K562 (cell line): Measurements from ENCODE around the gene SETD3. TPM values are rescaled to one million over a fixed set of nuclear protein-coding genes. Genes with fewer than 3 reads are reported as not detected.

Source experiments
- ATAC-seq: fragments of 200-7000 bp; cut with Tn5 transposase; 3 replicates; pipeline ENCODE4 v1.9.1; 2020; ENCODE audit warnings: moderate library complexity
- BruUV-seq: library from RNA; stranded (reverse); fragments of 400-500 nt; replicated peaks from 2 replicates; lab custom pipeline; 2021; lab: Mats Ljungman, UMichigan
- CTCF ChIA-PET: fragments of 300-600 bp; formaldehyde crosslinking; extraction: SDS; loops from one replicate; lab custom pipeline; 2021; ENCODE audit warnings: low intra/inter-chr PET ratio; lab: Yijun Ruan, JAX
- POLR2A ChIA-PET: fragments of 300-600, 350-650 bp; sonication (Branson Sonifier 250); formaldehyde crosslinking; extraction: SDS; loops from one replicate; lab custom pipeline; 2021; ENCODE audit warnings: antibody characterized with exemption, inconsistent platforms; lab: Yijun Ruan, JAX
- DNase-seq, 4 experiments: peaks; one replicate each; pipeline versions ENCODE4 v3.0.0 to v3.0.0-alpha.2; 2011 to 2018; ENCODE audit warnings: low spot score in 3 of 4, mixed read lengths in 3 of 4; ENCODE audit errors: extremely low read depth in 1 of 4
- FAIRE-seq: peaks from 2 replicates; lab custom pipeline; 2011; peaks lifted over from hg19 to GRCh38; lab: Jason Lieb, UNC
- H2AFZ ChIP-seq: 2 replicates; pipeline ENCODE4 v1.6.0; 2011; ENCODE audit warnings: low read depth, low read length, control low read depth, inconsistent platforms
- H3K27ac ChIP-seq: fragments of 200-600 bp; 3 replicates; pipeline ENCODE4 v1.8.0; 2011; ENCODE audit warnings: low read depth, mild to moderate bottlenecking, control low read depth, inconsistent platforms, low read length, moderate library complexity, mixed read lengths; ENCODE audit errors: extremely low read depth
- H3K27me3 ChIP-seq, 2 experiments: fragments of 300-600 bp in 1 of 2; 2 replicates in 1 of 2; 3 replicates in 1 of 2; pipeline versions ENCODE4 v1.6.0 to v1.8.0; 2011; ENCODE audit warnings: inconsistent platforms in 2 of 2, low read length in 2 of 2, mild to moderate bottlenecking in 1 of 2, mixed read lengths in 1 of 2, moderate library complexity in 1 of 2; ENCODE audit not compliant: control insufficient read depth in 2 of 2, insufficient read depth in 2 of 2
- H3K36me3 ChIP-seq: fragments of 300-600 bp; 3 replicates; pipeline ENCODE4 v1.8.0; 2011; ENCODE audit warnings: mild to moderate bottlenecking, low read length, inconsistent platforms; ENCODE audit not compliant: control insufficient read depth, insufficient read depth
- H3K4me1 ChIP-seq, 2 experiments: fragments of 200-600 bp in 1 of 2; replicated peaks in 1 of 2; 2 replicates in 1 of 2; 3 replicates in 1 of 2; pipeline versions ENCODE4 v1.5.1 to v1.8.0; 2011; ENCODE audit warnings: inconsistent platforms in 2 of 2, low read length in 2 of 2, mild to moderate bottlenecking in 1 of 2, mixed read lengths in 1 of 2, moderate library complexity in 1 of 2; ENCODE audit not compliant: control insufficient read depth in 2 of 2, insufficient read depth in 2 of 2
- H3K4me2 ChIP-seq: 2 replicates; pipeline ENCODE4 v1.6.1; 2011; ENCODE audit warnings: low read length, control low read depth, inconsistent platforms, mixed read lengths; ENCODE audit not compliant: insufficient read depth
- H3K4me3 ChIP-seq: fragments of 200-600 bp; sonication (generic), shearing (Covaris generic); 2 replicates; pipeline ENCODE4 v1.5.1; 2016; ENCODE audit warnings: control low read depth, inconsistent platforms
- H3K79me2 ChIP-seq: fragments of 200-600 bp; 3 replicates; pipeline ENCODE4 v1.8.0; 2011; ENCODE audit warnings: low read length, inconsistent platforms; ENCODE audit not compliant: control insufficient read depth, insufficient read depth
- H3K9ac ChIP-seq, 2 experiments: 2 replicates each; pipeline versions ENCODE4 v1.6.0 to v1.6.1; 2011; ENCODE audit warnings: low read depth in 2 of 2, low read length in 2 of 2, control low read depth in 1 of 2, inconsistent platforms in 1 of 2, mild to moderate bottlenecking in 1 of 2, mixed read lengths in 1 of 2; ENCODE audit not compliant: insufficient read depth in 1 of 2
- H3K9me1 ChIP-seq: one replicate; pipeline ENCODE4 v1.6.0; 2011; ENCODE audit warnings: inconsistent platforms, mild to moderate bottlenecking, low read length, moderate library complexity; ENCODE audit not compliant: control insufficient read depth, insufficient read depth
- H3K9me3 ChIP-seq: replicated peaks from 2 replicates; pipeline ENCODE4 v1.5.1; 2011; ENCODE audit warnings: low read depth, low read length, inconsistent platforms; ENCODE audit not compliant: control insufficient read depth, insufficient read depth
- H4K20me1 ChIP-seq: replicated peaks from 2 replicates; pipeline ENCODE4 v1.6.1; 2011; ENCODE audit warnings: low read length, inconsistent platforms, mixed read lengths; ENCODE audit not compliant: control insufficient read depth, insufficient read depth
- CREB3L1 ChIP-seq: fragments of 450-650 bp; IDR thresholded peaks from 2 replicates; pipeline ENCODE4 v1.6.1; 2014; ENCODE audit warnings: low read depth, mild to moderate bottlenecking, moderate library complexity, borderline replicate concordance
- ELF2 ChIP-seq: fragments of 250-450 bp; sonication (Bioruptor Pico); IDR thresholded peaks from 2 replicates; pipeline ENCODE4 v1.5.0; 2021; ENCODE audit warnings: mild to moderate bottlenecking
- MAZ ChIP-seq, 2 experiments: fragments of 450-650 bp in 1 of 2; sonication (generic) in 1 of 2; formaldehyde crosslinking; IDR thresholded peaks in 1 of 2; conservative IDR thresholded peaks in 1 of 2; 2 replicates each; pipeline versions ENCODE4 v1.4.0 to v1.5.0; 2020; ENCODE audit warnings: mild to moderate bottlenecking in 1 of 2, missing genetic modification reagents in 1 of 2
- POLR2G ChIP-seq: fragments of 200-400 bp; formaldehyde crosslinking; IDR thresholded peaks from 2 replicates; pipeline ENCODE4 v1.6.1; 2017; ENCODE audit warnings: low read depth, mild to moderate bottlenecking, antibody characterized with exemption, low read length, moderate library complexity
- SIN3B ChIP-seq: fragments of 450-650 bp; IDR thresholded peaks from 2 replicates; pipeline ENCODE4 v1.6.1; 2017; ENCODE audit warnings: low read depth, mild to moderate bottlenecking, moderate library complexity
- WGBS: fragments of 100-300 bp; shearing (Covaris generic); methylation state at CpG from one replicate; pipeline ENCODE4 v1.1.6; 2016; ENCODE audit warnings: low coverage, mixed read lengths; ENCODE audit not compliant: insufficient coverage; ENCODE audit errors: missing lambda C conversion rate; 5-methylcytosine and 5-hydroxymethylcytosine counted together
- in situ Hi-C: fragments of 300-500 bp; cut with MboI; formaldehyde crosslinking; loops from 4 replicates; pipeline ENCODE4 v1.15.0; 2018; ENCODE audit warnings: inconsistent platforms, mixed read lengths
- intact Hi-C: fragments of 100-400 bp; cut with micrococcal nuclease; formaldehyde crosslinking; loops from 2 replicates; pipeline ENCODE4 v1.14.2; 2022
- polyA plus RNA-seq, 8 experiments: library from polyadenylated mRNA; depleted of rRNA in 4 of 8; stranded (reverse) in 5 of 8; unstranded in 3 of 8; fragments of >200 nt; fragmentation: Nextera tagmentation in 2 of 8; fragmentation: Illumina TruSeq in 1 of 8; extraction: Ambion mirVana in 2 of 8; extraction: Trizol in 1 of 8; gene quantifications; 2 replicates each; pipeline versions ENCODE4 v1.2.1 to v1.2.3, GENCODE V29; 2011 to 2014; ENCODE audit warnings: inconsistent platforms in 1 of 8, missing spikeins in 1 of 8
- total RNA-seq, 7 experiments: library from RNA; depleted of rRNA in 6 of 7; stranded (reverse); fragments of >200 nt in 6 of 7; fragmentation: Illumina TruSeq in 2 of 7; extraction: Trizol in 2 of 7; gene quantifications; 2 replicates each; pipeline versions ENCODE4 v1.2.1 to v1.2.3, GENCODE V29; 2011 to 2021; ENCODE audit warnings: low replicate concordance in 1 of 7

SETD3 gene
- total and polyA plus RNA-seq, 9 of the 15 experiments (the other 6 are each of a cell fraction or from before 2014, with no cell fraction given): 8.5 to 35.9 (median 26.5) TPM

- no TSS peak for BruUV-seq
- ATAC-seq (peak; percentile 15), FAIRE-seq (no peak), DNase-seq (no peak)
- in situ Hi-C loops: no loop called here
- 0 out of 2 replicates have a peak, but pooled peaks cover 6% of the 10 kb centered on the region for H4K20me1 ChIP-seq
- no peak overlapping the region for H2AFZ ChIP-seq
- H3K4me2 ChIP-seq: no peak overlapping the region
- H3K27me3 ChIP-seq: no peaks in the 10 kb centered on the region
- peaks cover 6% of the 10 kb centered on the region; the same call in 1 of the 3 replicates for H3K36me3 ChIP-seq
- H3K79me2 ChIP-seq: no peaks in the 10 kb centered on the region
- CTCF ChIA-PET: interaction anchor here (0.8 to 3.1 kb wide), 3 partner anchors 111 to 429 kb away, joined by 3 to 22 read pairs (median 13); no protein-coding TSS in a partner anchor
- intact Hi-C loops: loop anchor here (1.0 to 2.0 kb wide), 2 partner anchors 111 to 367 kb away; no protein-coding TSS in a partner anchor
- H3K4me3 ChIP-seq: no peak overlapping the region
- H3K9ac ChIP-seq: no peak overlapping the region
- H3K27ac ChIP-seq: no peak overlapping the region
- POLR2A ChIA-PET: interaction anchor here (0.8 kb wide), 1 partner anchor 11 kb away, joined by 5 read pairs; no protein-coding TSS in a partner anchor
- 60% methylated on average over 10 of the region's 16 CpGs for WGBS
- H3K9me3 ChIP-seq: no peaks in the 10 kb centered on the region
- peaks cover 4 to 32% of the 10 kb centered on the region in 2 experiments for H3K4me1 ChIP-seq
- TF ChIP-seq CREB3L1 (no peak), SIN3B (no peak), MAZ (CRISPR knock-in tag; conservative IDR thresholded peaks at IDR 0.05 in 1 of 2, IDR thresholded peaks at IDR 0.05 in 1 of 2) (no peak), POLR2G (peak; percentile 11; the same call in 1 of the 2 replicates), ELF2 (CRISPR knock-in tag) (no peak)
- no peaks in the 10 kb centered on the region for H3K9me1 ChIP-seq
Observed at GRCh38 chr14:99517643-99518381, 37.2 kb upstream of the SETD3 start.
